NCI-H2171 treated with DMSO at 0.1 percent for 48 hours (cell line): Measurements from ENCODE around the gene PDE9A.
"Not testable (repeated sequence)": the region's sequence is repeated elsewhere in the genome, so short reads cannot be mapped to it uniquely, and the experiment has no call there.

Source experiments
- DNase-seq: peaks from one replicate; lab custom pipeline; 2025; lab: John Stamatoyannopoulos, UW

The PDE9A gene

GRCh38 chr21:42624936-42625335, 28.5 kb upstream of the PDE9A start:
- no peak for DNase-seq

GRCh38 chr21:42626171-42626570, 27.2 kb upstream of the PDE9A start:
- DNase-seq, result no peak

GRCh38 chr21:42627527-42628289, 25.7 kb upstream of the PDE9A start:
- no peak for DNase-seq

GRCh38 chr21:42628466-42629061, 24.9 kb upstream of the PDE9A start:
- DNase-seq, result not testable (repeated sequence)

- no peak for DNase-seq
These were observed 23.4 kb upstream of the PDE9A start for GRCh38 chr21:42629933-42630589.

GRCh38 chr21:42630626-42631025, 22.8 kb upstream of the PDE9A start:
- no peak for DNase-seq

GRCh38 chr21:42631142-42631541, 22.3 kb upstream of the PDE9A start:
- no peak for DNase-seq

GRCh38 chr21:42632336-42632751, 21.1 kb upstream of the PDE9A start:
- DNase-seq, result no peak

GRCh38 chr21:42632771-42633690, 20.4 kb upstream of the PDE9A start:
- DNase-seq, result no peak

GRCh38 chr21:42633858-42634257, 19.6 kb upstream of the PDE9A start:
- DNase-seq, result no peak

- DNase-seq, result no peak
These were observed 17.4 kb upstream of the PDE9A start for GRCh38 chr21:42635848-42636519.

GRCh38 chr21:42636520-42637266, 16.7 kb upstream of the PDE9A start:
- no peak for DNase-seq

GRCh38 chr21:42637267-42638041, 16.0 kb upstream of the PDE9A start:
- DNase-seq, result no peak

- DNase-seq, result no peak
These were observed 15.1 kb upstream of the PDE9A start for GRCh38 chr21:42638266-42638863.

- DNase-seq, result no peak
These were observed 13.7 kb upstream of the PDE9A start for GRCh38 chr21:42639646-42640152.

- DNase-seq, result peak; percentile 3
These were observed 12.9 kb upstream of the PDE9A start for GRCh38 chr21:42640486-42640885.

GRCh38 chr21:42641311-42642218, 11.9 kb upstream of the PDE9A start:
- no peak for DNase-seq

- DNase-seq, result no peak
These were observed 11.1 kb upstream of the PDE9A start for GRCh38 chr21:42642219-42642745.
